Hepatic stellate cell (primary cell): Measurements from ENCODE around the gene LAIR1.

ENCODE experiments used
- DNase-seq: peaks from one replicate; pipeline ENCODE4 v3.0.0; 2011; ENCODE audit warnings: low spot score

The LAIR1 gene

GRCh38 chr19:54317108-54317964, 47.4 kb downstream of the LAIR1 start:
- no peak for DNase-seq

- DNase-seq = no peak
Measured at GRCh38 chr19:54316746-54317107, 48.0 kb downstream of the LAIR1 start.

- no peak for DNase-seq
Measured at GRCh38 chr19:54315956-54316355, 48.8 kb downstream of the LAIR1 start.

GRCh38 chr19:54312436-54313377, 52.0 kb downstream of the LAIR1 start, which contains the start of gene LILRA5:
Gene LILRA5 (minus strand): TSS chr19:54313166. CDS start chr19:54313019, 147 bp downstream.
- no peak for DNase-seq

- DNase-seq = no peak
Measured at GRCh38 chr19:54312011-54312410, 52.7 kb downstream of the LAIR1 start.

GRCh38 chr19:54311486-54311885, 53.2 kb downstream of the LAIR1 start:
- no peak for DNase-seq

GRCh38 chr19:54310543-54310942, 54.2 kb downstream of the LAIR1 start:
- no peak for DNase-seq

- DNase-seq = no peak
Measured at GRCh38 chr19:54309811-54310210, 54.9 kb downstream of the LAIR1 start.

- DNase-seq = no peak
Measured at GRCh38 chr19:54307389-54308020, 57.2 kb downstream of the LAIR1 start.

- no peak for DNase-seq
Measured at GRCh38 chr19:54305141-54305540, 59.6 kb downstream of the LAIR1 start.

GRCh38 chr19:54302257-54302656, 62.5 kb downstream of the LAIR1 start:
- DNase-seq = no peak
